GM19372 (cell line): ENCODE data around the gene ACAN.

Experiments
- ATAC-seq: cut with Tn5 transposase; IDR thresholded peaks from one replicate; pipeline ENCODE4 v1.9.1; 2021; ENCODE audit warnings: mild to moderate bottlenecking, low read depth, moderate library complexity; ENCODE audit not compliant: unreplicated experiment

The ACAN gene

DNA sequence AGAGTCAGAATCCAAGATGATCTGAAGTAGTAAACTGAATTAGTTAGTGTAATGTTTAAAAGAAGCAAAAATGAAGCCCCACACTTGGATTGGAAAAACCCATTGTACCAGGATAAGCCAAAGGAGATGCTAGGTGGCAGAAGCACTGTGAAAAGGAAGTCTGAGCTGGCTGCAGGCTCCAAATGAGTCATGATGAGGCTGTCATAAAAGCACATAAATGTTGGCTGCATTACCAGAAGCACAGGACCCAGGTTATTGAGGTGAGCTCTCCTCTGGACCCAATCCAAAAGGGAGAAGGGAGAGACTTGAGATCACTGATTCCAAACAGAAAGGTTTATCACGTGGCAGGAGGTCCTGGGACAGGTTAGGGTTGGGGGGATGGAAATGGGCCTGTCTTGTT lies 3.2 kb upstream of the ACAN start:
- ATAC-seq: no peak

DNA sequence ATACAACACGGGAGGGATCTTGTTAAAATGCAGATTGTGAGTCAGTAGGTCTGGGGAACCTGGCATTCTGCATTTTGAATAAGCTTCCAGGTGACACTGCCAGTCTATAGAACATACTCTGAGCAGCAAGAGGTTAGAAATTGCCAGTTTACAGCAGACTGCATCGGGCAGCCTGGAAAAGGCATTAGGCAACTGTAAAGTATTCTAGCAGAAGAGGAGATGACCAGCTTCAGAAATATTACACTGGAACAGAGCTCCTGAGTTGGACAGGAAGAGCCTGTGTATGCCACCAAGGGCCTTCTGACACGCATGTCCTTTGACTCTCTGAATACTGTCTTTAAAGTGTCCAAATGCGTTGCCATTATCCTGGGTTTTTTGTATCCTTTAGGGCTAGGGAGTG lies 2.5 kb upstream of the ACAN start:
- no peak for ATAC-seq

DNA sequence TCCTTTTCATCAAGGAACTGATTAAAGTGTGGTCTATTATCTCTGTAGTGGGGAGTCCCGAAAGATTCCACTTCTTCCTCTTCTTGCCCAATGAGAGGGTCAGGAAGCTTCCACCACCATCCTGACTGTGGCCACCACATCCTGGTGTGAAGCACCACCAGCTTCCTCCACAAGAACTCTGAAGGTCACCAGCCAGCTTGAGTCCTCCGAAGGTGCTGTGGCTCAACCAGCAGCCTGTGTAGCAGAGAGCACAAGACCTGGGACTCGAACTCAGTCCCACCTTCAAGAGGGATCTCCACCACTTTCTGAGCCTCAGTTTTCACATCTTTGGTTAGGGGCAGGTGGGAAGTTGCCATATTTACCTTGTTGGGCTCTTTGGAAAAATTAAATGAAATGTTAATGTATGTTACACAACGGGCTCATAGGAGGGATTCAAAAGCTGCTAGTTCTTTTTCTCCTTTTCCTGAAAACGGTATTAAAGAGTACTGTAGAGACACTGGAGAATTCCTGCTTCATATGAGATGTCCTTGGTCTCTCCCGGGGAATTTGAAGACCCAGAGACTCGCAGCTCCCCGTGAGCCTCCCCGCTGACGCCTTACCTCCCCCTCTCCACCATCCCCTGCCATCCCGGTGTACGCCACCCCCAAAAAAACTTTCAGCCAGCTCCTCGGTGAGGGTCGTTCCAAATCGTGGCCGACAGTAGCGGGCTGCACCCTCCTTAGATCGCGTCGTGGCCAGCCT lies 816 bp upstream of the ACAN start:
- ATAC-seq: no peak

DNA sequence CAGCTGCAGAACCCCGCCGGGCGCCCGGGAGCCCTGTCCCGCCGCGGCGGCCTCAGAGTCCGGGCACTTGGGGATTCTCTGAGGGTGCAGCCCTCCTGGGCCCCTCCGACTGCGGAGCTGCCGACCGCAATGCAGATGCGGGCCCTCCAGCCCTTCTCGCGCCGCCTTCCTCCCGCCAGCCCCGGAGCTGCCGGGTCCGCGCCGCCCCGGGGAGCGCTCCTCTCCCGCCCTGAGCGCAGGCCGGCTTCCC lies 320 bp upstream of the ACAN start:
- no peak for ATAC-seq

DNA sequence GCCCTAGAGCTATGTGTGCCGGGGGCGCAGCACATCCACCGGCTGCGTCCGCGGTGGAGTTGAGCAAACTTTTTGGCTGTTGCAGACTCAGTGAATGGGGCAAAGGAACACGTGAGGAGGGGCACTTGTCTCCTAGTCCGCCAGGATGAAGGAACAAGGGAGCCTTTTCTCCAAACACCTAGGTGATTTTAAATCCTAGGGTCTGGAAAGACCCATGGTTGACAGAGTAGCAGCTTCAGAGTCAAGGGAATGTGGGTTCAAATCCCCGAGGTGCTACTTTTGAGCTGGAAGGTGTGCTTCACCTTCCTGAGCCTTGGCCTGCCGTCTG lies 648 bp downstream of the ACAN start:
- no peak for ATAC-seq

DNA sequence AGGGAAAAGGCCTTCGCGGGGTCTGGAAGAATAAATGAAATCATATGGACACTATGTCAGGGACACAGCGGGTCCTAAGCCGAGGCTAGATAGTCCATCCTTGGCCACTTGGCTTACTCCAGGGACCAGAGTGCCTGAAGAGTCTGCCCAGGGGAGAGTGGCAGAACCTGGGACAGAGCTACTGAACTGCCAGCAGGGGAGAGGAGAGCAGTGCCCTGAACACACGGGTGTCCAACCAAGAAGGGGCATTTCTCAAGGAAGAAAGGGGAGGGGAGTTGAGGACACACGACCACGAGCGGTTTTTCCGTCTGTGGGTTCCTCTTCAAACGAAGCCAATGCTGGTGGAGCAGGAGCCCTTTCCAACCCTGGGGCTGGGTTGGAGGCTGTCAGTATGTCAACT lies 1.0 kb downstream of the ACAN start:
- ATAC-seq: no peak

DNA sequence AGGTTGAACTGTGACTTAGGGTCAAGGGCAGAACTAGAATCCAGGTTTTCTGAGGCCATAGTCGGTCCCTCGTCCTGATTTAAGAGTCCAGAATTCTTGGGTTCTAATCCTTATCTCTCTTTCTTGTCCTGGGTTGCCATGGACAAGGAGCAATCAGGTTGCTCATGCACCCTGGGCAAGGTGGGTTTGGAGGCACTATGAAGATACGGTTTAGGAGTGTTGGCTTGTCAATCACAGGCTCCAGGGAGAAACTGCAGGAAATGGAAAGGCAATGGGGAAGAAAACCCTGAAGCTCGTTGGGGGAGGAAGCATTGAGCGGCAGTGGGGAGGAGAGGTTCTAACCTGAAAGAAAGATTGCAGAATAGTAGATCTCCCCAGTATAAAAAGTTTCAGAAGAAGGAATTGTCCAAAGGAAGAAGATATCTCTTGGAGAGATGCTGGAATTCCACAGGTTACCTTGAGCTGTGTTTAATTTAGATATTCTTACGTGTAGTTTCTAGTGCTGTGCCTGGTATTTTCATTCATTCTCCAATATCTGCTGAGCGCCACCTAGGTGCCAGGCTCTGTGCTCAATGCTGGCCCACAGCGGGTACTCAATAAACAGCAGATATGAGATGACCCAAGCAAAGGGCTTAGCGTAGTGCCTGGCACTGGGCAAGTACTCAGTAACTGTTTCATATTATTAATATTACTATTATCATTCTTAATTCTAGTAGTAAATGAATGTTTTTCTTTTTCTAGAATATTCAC lies 2.0 kb downstream of the ACAN start:
- no peak for ATAC-seq

DNA sequence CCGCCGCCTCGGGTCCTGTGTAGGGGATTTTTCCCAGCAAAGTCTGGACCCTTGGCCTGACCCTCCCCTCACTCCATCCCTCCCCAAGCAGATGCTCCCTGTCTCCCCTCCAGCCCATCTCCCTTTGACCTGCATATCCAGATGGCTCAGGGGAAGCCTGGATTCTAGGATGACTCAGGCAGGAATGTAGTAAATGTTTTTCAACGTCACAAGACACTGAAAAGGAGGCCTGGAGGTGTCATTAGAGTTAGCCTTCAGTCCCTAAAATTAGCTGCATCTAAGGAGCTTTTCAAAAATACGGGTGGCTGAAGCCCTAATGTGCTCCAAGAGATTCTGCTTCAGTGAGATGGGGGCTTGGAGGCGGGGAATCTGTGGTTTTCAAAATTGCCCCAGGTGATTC lies 7.2 kb downstream of the ACAN start:
- ATAC-seq: no peak

DNA sequence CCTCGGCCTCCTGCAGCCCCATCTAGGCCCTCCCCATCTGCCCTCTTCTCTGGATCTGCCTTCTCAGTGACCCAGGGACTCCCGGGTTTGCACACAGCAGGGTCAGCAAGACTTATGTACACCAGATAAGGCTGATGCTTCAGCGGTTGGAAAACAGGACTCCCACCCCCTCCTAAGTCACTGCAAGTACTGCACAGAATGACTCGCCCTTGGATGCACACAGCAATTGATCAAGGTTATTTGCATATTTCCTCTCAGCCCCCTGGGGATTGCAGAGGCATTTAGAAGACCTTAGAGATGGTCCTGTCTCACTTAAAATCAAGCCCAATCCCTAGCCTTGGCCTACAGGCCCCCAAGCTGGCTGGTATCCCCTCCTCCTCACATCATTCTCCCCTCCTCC lies 8.9 kb downstream of the ACAN start:
- no peak for ATAC-seq

DNA sequence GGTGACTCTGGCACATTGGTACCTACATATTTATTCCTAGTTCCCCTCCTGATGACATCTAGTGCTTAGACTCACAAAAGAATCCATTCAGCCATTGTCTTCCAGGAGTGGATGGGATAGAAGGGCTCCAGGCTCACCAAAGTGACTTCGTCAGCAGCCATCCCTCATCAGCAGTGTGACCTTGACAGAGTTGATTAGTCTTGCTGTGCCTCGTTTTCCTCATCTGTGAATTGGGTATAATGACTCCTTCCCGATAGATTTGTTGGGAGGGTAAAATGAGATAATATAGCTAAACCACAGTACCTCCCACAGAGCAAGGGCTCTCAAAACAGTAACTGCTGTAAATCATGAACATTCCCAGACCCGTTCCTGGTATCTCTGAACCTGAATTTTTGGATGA lies 10.7 kb downstream of the ACAN start:
- no peak for ATAC-seq

DNA sequence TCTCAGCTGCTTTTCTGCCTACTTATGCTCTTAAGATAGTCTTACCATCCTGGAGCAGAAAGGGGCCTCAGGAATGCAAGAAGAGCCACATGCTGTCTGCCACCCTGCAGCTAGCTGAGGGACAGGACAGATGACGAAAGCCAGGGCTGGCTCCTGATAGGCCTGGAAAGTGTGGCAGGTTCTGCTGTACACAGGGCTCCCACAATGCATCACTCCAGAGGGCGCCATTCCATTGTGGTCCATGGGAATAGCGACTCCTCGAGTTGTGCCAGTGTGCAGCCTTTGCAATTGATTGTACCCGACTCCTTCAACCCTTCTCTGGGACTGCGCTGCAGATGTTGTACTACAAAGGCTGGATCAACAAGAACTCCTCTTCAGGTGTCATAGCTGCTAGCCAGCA lies 11.2 kb downstream of the ACAN start:
- no peak for ATAC-seq

DNA sequence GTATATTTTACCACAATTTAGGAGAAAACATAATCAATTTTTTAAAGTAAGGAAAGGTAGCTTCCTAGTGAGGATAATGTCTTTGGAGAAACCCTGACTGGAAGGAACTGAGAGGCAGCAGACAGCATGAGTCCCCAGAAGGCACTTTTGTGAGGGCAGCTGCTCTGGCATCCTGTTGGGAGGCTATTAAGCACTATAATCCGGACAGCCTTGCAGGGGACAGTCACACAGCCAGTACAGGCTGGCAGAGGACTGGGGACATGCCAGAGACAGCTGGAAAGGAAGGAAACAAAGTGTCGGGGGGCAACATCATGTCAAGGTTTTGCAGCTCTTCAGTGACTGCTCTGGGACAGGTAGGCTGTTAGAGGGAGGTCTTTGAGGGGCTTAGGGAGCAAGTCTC lies 15.7 kb downstream of the ACAN start:
- ATAC-seq: no peak

DNA sequence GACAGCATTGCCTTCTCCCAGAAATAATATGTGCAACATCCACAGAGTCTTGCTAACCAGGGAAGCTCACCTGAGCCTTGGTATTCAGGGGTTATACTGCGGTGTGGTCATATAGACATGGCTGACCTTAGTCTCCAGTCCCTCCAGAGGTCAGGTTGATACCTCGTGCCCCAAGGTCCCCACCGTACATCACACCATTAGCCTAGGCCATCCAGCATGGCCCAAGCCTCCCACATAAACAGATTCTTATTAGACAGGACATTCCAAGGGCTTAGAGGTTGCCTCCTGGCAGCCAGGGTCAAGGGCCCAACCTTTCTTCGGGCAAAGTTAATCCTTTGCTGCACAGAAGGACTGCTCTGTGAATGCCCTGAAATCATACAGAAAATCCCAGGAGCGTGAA lies 18.8 kb downstream of the ACAN start:
- no peak for ATAC-seq

DNA sequence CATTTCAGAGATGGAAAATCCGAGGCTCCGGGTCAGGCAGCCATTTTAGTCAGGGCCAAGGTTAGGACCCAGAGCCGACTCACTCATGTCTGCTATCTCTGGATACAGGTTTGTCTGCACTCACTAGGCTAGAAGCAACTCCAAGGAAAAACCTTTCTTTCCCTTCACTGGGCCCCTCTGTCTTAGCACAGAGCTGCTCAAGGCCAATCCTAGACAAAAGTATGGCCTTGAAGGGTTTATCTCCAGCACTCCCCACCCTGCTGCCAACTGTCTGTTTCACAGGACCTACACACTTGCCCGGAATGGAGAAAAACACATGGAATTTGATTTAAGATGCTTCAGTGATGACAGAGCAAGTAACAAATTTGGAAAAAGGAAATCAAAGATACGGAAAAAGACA lies 25.6 kb downstream of the ACAN start:
- ATAC-seq: no peak

DNA sequence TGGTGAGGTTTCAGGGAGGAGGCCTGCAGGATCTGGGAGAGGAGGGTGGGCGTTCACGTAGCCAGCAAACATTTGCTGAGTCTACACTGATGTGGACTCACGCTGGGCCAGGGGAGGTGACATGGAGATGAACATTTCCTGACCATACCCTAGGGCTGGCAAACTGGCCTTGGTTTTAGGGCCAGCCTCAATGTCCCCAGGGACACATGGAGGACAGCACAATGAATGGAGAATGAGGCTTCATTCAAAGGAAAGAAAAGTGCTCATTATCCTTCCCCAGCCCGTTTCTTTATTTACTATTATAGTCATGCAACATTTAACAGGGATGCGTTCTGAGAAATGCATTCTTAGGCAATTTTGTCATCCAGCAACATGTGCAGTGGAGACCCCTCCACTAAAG lies 26.8 kb downstream of the ACAN start:
- ATAC-seq: no peak

DNA sequence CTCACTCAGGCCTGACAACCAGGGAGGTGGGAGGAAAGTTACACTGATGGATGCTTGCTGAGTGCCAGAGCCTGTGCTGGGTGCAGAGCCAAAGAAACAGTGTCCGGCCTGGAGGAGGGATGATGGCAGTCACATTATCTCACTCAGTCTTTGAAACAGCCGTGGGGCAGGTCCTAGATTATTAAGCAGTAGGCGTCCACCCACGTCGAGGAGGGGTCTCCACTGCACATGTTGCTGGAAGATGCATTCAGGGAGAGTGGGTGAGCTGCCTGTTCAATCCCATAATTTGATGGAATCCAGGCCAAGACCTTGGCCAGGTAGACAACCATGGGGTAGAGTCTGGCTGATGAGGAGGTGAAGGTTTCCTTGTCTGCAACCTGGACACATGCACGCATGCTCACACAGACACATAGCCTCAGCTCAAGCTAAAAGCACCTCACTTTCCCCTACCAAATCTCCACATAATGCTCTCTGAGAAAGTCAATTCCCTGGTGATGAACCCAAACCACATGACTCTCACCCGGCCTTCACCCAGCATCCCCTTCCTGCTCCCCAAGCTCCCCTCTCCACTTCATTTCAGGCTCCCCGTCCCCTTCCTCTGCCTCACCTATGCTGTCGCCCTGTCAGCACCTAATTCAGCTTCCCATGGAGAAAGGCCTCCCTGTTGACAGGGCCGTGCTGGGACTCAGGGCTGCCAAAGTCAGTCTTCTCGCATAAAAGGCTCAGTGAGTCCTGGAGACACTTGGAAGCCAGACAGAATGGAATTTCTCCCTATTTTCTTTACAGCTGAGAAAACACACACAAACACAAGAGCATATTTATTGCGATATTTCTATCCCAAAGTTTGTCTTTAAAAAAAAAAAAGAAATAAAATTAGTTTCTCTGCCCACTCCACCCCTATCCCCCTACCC lies 29.8 kb downstream of the ACAN start:
- no peak for ATAC-seq

DNA sequence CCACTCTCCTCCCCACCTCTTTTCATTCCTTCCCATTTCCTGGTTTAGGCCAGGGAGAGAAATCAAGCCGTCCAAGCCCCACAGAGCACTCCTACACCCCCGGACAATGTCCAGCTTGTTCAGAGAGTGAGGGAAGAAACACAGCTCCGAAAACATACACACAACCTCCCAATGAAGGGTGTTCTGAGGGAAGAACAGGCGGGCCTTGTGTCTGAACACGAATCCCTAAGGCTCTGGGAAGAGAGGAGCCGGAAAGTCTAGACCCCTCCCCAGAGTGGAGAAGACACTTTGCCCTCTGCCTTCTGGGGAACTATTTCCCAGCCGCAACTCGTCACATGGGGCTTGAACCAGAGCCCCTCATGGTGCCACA lies 30.5 kb downstream of the ACAN start:
- no peak for ATAC-seq

DNA sequence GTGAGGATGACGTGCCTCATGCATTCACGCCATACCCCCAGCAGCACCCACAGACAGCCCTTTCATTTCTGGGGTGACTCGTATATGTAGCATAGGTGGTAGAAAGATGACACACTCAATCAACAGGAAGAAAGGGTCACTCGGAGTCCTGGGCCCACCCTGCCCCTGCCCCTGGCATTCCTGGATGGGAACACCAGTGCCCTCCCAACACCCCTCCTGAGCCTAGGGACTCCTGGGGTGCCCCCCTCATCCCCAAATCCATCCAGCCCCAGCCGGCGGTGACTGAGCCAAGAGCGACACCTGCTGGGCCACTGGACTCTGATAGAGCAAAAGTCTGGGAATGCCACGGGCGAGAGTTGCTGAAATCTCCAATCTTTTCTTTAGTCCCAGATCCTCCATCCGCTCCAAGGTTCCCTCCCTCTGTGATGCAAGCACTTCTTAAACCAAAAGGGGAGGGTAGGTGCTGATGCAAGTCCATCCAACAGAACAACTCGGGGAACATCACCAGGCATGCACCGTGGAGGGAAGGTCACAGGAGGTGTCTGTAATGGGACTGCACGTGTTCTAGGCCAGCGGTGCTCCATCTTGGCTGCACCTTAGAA lies 31.1 kb downstream of the ACAN start:
- no peak for ATAC-seq

DNA sequence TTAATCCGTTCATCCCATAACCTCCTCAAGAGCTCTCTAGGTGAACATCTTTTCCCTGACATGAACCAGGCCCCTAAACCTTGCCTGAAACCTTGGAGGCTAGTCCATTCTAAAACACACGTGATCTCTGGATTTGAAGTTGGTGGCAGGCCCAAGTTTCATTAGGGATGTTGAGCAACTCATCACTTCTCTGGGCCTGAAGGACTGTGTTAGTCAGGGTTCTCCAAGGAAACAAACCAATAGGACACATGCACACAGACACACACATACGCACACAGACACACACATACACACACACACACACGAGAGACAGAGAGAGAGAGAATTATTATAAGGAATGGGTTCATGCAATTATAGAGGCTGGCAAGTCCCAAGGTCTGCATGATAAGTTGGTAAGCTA lies 31.9 kb downstream of the ACAN start:
- no peak for ATAC-seq

DNA sequence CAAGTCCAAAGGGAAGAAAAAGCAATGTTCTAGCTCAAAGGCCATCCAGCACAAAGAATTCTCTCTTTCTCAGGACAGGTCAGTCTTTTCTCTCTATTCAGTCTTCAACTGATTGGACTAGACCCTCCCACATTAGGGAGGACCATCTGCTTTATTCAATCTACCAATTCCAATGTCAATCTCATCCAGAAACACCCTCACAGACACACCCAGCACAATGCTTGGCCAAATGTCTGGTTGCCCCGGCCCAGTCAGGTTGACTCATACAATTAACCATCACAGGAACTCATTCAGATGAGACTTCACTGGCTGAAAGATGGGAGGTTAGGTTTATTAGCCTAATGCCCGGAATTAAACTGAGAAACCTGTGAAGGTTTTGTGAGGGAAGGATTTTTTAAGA lies 32.4 kb downstream of the ACAN start:
- ATAC-seq: no peak

DNA sequence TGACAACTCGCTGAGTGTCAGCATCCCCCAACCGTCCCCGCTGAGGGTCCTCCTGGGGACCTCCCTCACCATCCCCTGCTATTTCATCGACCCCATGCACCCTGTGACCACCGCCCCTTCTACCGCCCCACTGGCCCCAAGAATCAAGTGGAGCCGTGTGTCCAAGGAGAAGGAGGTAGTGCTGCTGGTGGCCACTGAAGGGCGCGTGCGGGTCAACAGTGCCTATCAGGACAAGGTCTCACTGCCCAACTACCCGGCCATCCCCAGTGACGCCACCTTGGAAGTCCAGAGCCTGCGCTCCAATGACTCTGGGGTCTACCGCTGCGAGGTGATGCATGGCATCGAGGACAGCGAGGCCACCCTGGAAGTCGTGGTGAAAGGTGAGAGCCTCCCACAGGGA lies 35.4 kb downstream of the ACAN start:
- ATAC-seq: no peak
